OCI-LY3 (cell line): ENCODE measurements around the gene PROCR.
"Not testable (repeated sequence)": the region's sequence is repeated elsewhere in the genome, so short reads cannot be mapped to it uniquely, and the experiment has no call there.

Experiments used
- H2AFZ ChIP-seq: fragments of 200-600, 300-600 bp; shearing (Covaris generic); 2 replicates; pipeline ENCODE4 v1.6.0; 2014; ENCODE audit warnings: antibody characterized with exemption, low read depth, low read length
- H3K27ac ChIP-seq: fragments of 200-600, 300-600 bp; sonication (generic); 2 replicates; pipeline ENCODE4 v1.5.1; 2014; ENCODE audit warnings: mild to moderate bottlenecking, low read length, moderate library complexity, mixed read lengths
- H3K27me3 ChIP-seq: fragments of 200-600, 300-600 bp; sonication (generic); 2 replicates; pipeline ENCODE4 v1.6.1; 2014; ENCODE audit warnings: low read depth, low read length, mixed read lengths
- H3K36me3 ChIP-seq: fragments of 200-600, 300-600 bp; sonication (generic); replicated peaks from 2 replicates; pipeline ENCODE3; 2014; ENCODE audit warnings: low read depth, low read length, mixed read lengths
- H3K4me1 ChIP-seq: fragments of 300-600, 200-600 bp; sonication (generic); 2 replicates; pipeline ENCODE4 v1.6.1; 2014; ENCODE audit warnings: low read length, mixed read lengths
- H3K4me2 ChIP-seq: fragments of 200-600, 300-600 bp; sonication (generic); 2 replicates; pipeline ENCODE4 v1.6.1; 2014; ENCODE audit warnings: low read length, mixed read lengths
- H3K4me3 ChIP-seq: fragments of 300-600, 200-600 bp; sonication (generic); 2 replicates; pipeline ENCODE4 v1.5.1; 2014; ENCODE audit warnings: antibody characterized with exemption, mild to moderate bottlenecking, low read length, moderate library complexity
- H3K79me2 ChIP-seq: fragments of 300-600, 200-600 bp; shearing (Covaris generic); 2 replicates; pipeline ENCODE4 v1.6.1; 2014; ENCODE audit warnings: mild to moderate bottlenecking, low read length, mixed read lengths
- H3K9ac ChIP-seq: fragments of 300-600, 200-600 bp; shearing (Covaris generic); 2 replicates; pipeline ENCODE4 v1.6.0; 2014; ENCODE audit warnings: mild to moderate bottlenecking, low read length, moderate library complexity
- H3K9me3 ChIP-seq: fragments of 200-600, 300-600 bp; shearing (Covaris generic); 2 replicates; pipeline ENCODE4 v1.6.1; 2014; ENCODE audit warnings: low read length, mixed read lengths; ENCODE audit not compliant: insufficient read depth
- H4K20me1 ChIP-seq: fragments of 200-600, 300-600 bp; sonication (generic); 2 replicates; pipeline ENCODE4 v1.6.1; 2016; ENCODE audit warnings: low read length, mixed read lengths; ENCODE audit not compliant: insufficient read depth
- CTCF ChIP-seq: fragments of 200-600, 300-600 bp; sonication (generic); IDR thresholded peaks from 2 replicates; pipeline ENCODE4 v1.5.1; 2014; ENCODE audit warnings: antibody characterized with exemption, low read length, low read depth
- EZH2phosphoT487 ChIP-seq: fragments of 200-600 bp; shearing (Covaris generic); IDR thresholded peaks from 2 replicates; pipeline ENCODE4 v1.6.1; 2018; ENCODE audit warnings: antibody characterized with exemption, mixed run types, low read depth

The PROCR gene

GRCh38 chr20:35200267-35200666 lies 28.4 kb downstream of the PROCR start:
- H3K79me2 ChIP-seq, result no peaks in the 10 kb centered on the region
- H3K36me3 ChIP-seq, result no peaks in the 10 kb centered on the region
- H3K4me1 ChIP-seq, result no peaks in the 10 kb centered on the region
- no peaks in the 10 kb centered on the region for H3K27me3 ChIP-seq
- H2AFZ ChIP-seq, result no peak overlapping the region
- no peak overlapping the region for H3K9ac ChIP-seq
- peaks cover 12% of the 10 kb centered on the region; the same call in 1 of the 2 replicates for H3K9me3 ChIP-seq
- no peaks in the 10 kb centered on the region for H4K20me1 ChIP-seq
- no peak overlapping the region for H3K4me2 ChIP-seq
- H3K4me3 ChIP-seq, result no peak overlapping the region
- no peak for TF ChIP-seq EZH2phosphoT487
- no peak for TF ChIP-seq CTCF
- H3K27ac ChIP-seq, result no peak overlapping the region

GRCh38 chr20:35201467-35201866 lies 29.6 kb downstream of the PROCR start:
- not testable (repeated sequence) for H3K4me2 ChIP-seq, H3K4me1 ChIP-seq, H3K9ac ChIP-seq, H3K36me3 ChIP-seq, H3K4me3 ChIP-seq, H2AFZ ChIP-seq, H3K27me3 ChIP-seq, H3K9me3 ChIP-seq, H3K27ac ChIP-seq, H3K79me2 ChIP-seq, H4K20me1 ChIP-seq

- no peak overlapping the region for H3K27ac ChIP-seq
- no peaks in the 10 kb centered on the region for H3K9me3 ChIP-seq
- TF ChIP-seq EZH2phosphoT487, result no peak
- TF ChIP-seq CTCF, result no peak
- no peaks in the 10 kb centered on the region for H4K20me1 ChIP-seq
- H3K4me2 ChIP-seq, result no peak overlapping the region
- 0 out of 2 replicates have a peak, but pooled peaks cover 5% of the 10 kb centered on the region for H3K4me1 ChIP-seq
- H3K27me3 ChIP-seq, result no peaks in the 10 kb centered on the region
- H2AFZ ChIP-seq, result no peak overlapping the region
- no peak overlapping the region for H3K4me3 ChIP-seq
- H3K9ac ChIP-seq, result no peak overlapping the region
- no peaks in the 10 kb centered on the region for H3K36me3 ChIP-seq
- no peaks in the 10 kb centered on the region for H3K79me2 ChIP-seq
These were observed 34.9 kb downstream of the PROCR start for GRCh38 chr20:35206802-35207201.

GRCh38 chr20:35207950-35208611 lies 36.2 kb downstream of the PROCR start:
- TF ChIP-seq CTCF (peak; percentile 91), EZH2phosphoT487 (no peak)
- no peaks in the 10 kb centered on the region for H3K9me3 ChIP-seq
- no peak overlapping the region for H3K9ac ChIP-seq
- no peaks in the 10 kb centered on the region for H3K79me2 ChIP-seq
- H2AFZ ChIP-seq, result peak overlapping the region; percentile 71
- 0 out of 2 replicates have a peak, but pooled peaks cover 5% of the 10 kb centered on the region for H3K4me1 ChIP-seq
- no peaks in the 10 kb centered on the region for H4K20me1 ChIP-seq
- no peaks in the 10 kb centered on the region for H3K27me3 ChIP-seq
- peak overlapping the region; percentile 42 for H3K4me3 ChIP-seq
- H3K36me3 ChIP-seq, result no peaks in the 10 kb centered on the region
- H3K4me2 ChIP-seq, result peak overlapping the region; percentile 67
- H3K27ac ChIP-seq, result no peak overlapping the region
